Stomach (tissue), 4 donors: ENCODE measurements around the gene GPS1.

Experiments used
- POLR2A ChIP-seq, 4 donors: fragments of 450-650 bp; IDR thresholded peaks; one replicate each; pipeline ENCODE4 v1.6.1; 2016; ENCODE audit warnings: antibody characterized with exemption in 4 of 4, control low read depth in 2 of 4, mild to moderate bottlenecking in 1 of 4, moderate library complexity in 1 of 4
- TF ChIP-seq, protein P1 (sequence below), 7 experiments: fragments of 450-650 bp in 4 of 7; fragments of 200-600 bp in 3 of 7; sonication (generic) in 3 of 7; IDR thresholded peaks; one replicate each; pipeline ENCODE4 v1.5.1; 2016 to 2019; ENCODE audit warnings: antibody characterized with exemption in 7 of 7, control low read depth in 2 of 7, mild to moderate bottlenecking in 1 of 7

DNA sequence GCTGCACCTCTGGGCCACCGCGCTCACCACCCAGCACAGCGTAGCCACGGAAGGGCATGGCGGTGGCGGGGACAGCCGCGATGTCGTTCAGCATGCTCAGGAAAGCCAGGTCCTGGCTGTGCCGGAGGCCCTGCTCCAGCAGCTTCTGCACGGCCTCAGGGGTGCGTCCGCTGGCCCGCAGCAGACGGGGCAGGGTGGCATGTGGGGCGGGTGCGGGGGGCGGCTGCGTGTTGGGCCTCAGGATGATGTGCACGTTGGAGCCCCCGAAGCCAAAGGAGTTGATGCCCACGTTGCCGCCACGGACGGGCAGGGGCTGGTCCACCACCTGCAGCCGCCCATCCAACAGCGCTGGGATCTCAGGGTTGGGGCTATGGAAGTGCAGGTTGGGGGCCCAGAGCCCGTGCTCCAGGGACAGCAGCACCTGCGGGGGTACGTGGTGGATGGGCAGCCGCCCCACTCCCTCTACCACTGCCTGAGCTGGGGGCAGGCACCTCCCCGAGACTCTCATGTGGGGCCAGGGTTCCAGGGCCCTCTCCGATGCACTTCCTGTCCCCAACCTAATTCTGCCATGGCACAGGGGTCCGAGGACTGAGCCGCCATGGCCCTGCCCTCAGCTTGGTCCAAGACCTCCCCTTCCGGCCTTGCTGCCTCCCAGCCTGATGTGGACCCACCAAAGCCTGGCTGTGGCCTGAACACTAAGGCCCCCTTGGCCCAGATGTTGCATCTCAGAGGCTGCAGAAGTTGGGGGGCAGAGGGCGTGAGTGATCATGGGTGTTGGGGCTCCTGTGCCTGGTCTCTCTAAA, 39.8 kb downstream of the GPS1 start:
- TF ChIP-seq POLR2A (IDR thresholded peaks at IDR 0.05) = no peak
- TF ChIP-seq, protein P1, sequence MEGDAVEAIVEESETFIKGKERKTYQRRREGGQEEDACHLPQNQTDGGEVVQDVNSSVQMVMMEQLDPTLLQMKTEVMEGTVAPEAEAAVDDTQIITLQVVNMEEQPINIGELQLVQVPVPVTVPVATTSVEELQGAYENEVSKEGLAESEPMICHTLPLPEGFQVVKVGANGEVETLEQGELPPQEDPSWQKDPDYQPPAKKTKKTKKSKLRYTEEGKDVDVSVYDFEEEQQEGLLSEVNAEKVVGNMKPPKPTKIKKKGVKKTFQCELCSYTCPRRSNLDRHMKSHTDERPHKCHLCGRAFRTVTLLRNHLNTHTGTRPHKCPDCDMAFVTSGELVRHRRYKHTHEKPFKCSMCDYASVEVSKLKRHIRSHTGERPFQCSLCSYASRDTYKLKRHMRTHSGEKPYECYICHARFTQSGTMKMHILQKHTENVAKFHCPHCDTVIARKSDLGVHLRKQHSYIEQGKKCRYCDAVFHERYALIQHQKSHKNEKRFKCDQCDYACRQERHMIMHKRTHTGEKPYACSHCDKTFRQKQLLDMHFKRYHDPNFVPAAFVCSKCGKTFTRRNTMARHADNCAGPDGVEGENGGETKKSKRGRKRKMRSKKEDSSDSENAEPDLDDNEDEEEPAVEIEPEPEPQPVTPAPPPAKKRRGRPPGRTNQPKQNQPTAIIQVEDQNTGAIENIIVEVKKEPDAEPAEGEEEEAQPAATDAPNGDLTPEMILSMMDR (IDR thresholded peaks at IDR 0.05) = no peak
